GM18873 (cell line): ENCODE measurements around the gene RADIL.

Experiments
- ATAC-seq: cut with Tn5 transposase; IDR thresholded peaks from one replicate; pipeline ENCODE4 v1.9.1; 2021; ENCODE audit warnings: mild to moderate bottlenecking, moderate library complexity, moderate number of reproducible peaks; ENCODE audit not compliant: unreplicated experiment, low FRiP score

RADIL gene

GRCh38 chr7:4763091-4763793 lies 120.3 kb downstream of the RADIL start:
- no peak for ATAC-seq

GRCh38 chr7:4762121-4763055 lies 121.1 kb downstream of the RADIL start:
- no peak for ATAC-seq

DNA sequence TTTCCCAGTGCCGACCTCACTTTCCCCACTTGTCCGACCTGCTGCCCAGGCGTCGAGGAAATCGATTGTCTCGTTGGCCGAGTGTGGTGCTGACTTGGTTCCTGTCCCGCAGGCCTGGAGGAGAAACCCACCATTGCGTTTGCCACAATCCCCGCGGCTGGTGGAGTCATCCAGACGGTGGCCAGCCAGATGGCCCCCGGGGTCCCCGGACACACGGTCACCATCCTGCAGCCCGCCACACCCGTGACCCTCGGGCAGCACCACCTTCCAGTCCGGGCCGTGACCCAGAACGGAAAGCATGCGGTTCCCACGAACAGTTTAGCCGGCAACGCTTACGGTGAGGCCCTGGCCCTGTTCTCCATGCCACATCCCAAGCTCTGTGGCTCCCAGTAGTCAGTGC lies 122.6 kb downstream of the RADIL start:
- ATAC-seq = no peak

DNA sequence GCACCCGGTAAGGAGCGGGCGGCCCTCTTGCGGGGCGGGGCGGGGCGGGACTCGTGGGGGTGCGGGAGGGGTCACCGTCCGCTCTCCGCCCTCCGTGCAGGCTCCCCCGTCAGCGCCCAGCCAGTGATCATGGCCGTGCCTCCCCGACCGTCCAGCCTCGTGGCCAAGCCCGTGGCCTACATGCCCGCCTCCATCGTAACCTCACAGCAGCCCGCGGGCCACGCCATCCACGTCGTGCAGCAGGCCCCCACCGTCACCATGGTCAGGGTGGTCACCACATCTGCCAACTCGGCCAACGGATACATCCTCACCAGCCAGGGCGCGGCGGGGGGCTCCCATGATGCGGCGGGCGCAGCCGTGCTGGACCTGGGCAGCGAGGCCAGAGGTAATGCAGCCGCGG lies 124.3 kb downstream of the RADIL start:
- no peak for ATAC-seq

GRCh38 chr7:4758791-4759190 lies 124.7 kb downstream of the RADIL start:
- ATAC-seq = no peak

GRCh38 chr7:4758111-4758510 lies 125.4 kb downstream of the RADIL start:
- ATAC-seq = no peak

DNA sequence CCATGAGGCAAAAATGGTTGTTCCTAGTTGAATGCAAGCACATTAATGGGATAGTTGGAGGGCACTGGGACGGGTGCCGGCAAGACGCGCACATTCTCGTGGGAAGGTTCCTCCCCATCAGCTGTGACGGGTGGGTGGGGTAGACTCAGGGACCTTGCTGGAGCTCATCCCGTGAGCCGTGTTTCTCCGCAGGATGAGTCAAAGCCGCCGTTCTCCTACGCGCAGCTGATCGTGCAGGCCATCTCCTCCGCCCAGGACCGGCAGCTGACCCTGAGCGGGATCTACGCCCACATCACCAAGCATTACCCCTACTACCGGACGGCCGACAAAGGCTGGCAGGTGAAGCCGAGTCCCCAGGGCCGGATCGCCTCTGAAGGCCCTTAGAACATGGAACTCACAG lies 128.5 kb downstream of the RADIL start:
- ATAC-seq = no peak

GRCh38 chr7:4754433-4755010 lies 129.0 kb downstream of the RADIL start:
- ATAC-seq = no peak

DNA sequence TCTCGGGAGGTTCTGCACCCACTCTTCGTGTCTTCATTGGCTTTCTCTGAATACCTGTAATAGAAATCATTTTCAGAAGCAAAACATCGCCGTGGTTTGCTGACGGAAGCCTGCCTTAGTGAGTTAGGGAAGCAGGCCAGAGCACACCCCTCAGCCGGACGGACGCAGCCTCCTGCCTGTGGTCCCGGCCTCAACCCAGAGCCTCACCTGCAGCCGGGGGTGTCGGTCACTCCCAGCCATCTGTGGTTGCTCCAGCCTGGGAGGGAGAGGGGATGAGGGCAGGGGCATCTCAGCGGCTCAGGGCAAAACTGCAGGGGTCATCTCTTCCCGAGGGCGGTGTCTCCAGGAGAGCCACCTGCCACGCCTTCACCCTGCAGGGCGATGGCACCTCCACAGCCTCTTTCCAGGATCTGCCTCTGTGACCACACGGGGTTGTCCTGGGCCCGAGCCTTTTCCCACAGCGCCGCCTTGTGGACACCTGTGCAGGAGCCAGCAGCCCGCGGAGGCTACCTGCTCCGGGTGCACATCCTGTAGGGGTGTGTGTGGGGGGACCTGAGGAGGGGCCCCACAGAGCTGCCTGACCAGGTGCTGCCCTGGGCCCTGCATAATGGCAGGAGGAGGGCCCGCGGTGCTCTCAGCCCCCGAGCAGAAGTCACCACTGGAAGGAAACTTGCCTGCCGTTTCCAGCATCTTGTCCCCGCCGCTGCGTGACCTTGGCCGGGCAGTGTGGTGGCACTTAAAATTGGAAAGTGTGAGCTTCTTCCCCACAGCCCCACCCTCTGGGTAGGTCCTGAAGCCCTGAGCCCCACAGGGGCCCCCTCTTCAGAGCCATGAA lies 129.7 kb downstream of the RADIL start:
- ATAC-seq = peak; percentile 80

- no peak for ATAC-seq
Observed at GRCh38 chr7:4751398-4751947, 132.0 kb downstream of the RADIL start.

DNA sequence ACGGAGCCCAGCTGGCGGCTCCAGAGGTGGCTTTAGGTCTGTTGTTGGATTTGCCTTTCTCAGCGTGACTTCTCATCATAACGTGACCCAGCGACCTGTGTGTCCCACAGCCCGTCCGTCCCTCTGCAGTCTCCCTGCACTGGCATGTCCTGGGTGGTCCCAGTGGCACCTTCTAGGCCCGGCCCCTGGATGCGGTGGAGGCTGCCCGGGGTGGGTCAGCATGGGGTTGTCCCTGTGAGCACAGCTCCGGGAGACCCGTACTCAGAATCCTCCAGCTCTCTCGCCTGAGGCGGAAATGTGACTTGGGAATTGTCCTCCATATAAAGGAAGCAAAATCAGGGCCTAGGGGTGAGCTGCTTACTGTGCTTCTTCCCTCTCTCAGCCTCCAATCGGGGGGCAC lies 133.7 kb downstream of the RADIL start:
- no peak for ATAC-seq

- ATAC-seq = no peak
Observed at GRCh38 chr7:4749363-4749762, 134.2 kb downstream of the RADIL start.
